ENCODE results near the gene SERGEF.

The SERGEF gene

GRCh38 chr11:17805873-17806272, 207.0 kb downstream of the SERGEF start:
- in situ Hi-C loops (cut with MboI; ENCODE audit: low pct_unique_long_range_greater_than_20kb, low sequenced_read_pairs, unreplicated experiment): no loop called here
- DNase-seq (ENCODE audit: low spot score): no peak
- TF ChIP-seq, protein P1, sequence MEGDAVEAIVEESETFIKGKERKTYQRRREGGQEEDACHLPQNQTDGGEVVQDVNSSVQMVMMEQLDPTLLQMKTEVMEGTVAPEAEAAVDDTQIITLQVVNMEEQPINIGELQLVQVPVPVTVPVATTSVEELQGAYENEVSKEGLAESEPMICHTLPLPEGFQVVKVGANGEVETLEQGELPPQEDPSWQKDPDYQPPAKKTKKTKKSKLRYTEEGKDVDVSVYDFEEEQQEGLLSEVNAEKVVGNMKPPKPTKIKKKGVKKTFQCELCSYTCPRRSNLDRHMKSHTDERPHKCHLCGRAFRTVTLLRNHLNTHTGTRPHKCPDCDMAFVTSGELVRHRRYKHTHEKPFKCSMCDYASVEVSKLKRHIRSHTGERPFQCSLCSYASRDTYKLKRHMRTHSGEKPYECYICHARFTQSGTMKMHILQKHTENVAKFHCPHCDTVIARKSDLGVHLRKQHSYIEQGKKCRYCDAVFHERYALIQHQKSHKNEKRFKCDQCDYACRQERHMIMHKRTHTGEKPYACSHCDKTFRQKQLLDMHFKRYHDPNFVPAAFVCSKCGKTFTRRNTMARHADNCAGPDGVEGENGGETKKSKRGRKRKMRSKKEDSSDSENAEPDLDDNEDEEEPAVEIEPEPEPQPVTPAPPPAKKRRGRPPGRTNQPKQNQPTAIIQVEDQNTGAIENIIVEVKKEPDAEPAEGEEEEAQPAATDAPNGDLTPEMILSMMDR (IDR thresholded peaks at IDR 0.05; ENCODE audit: extremely low read depth, insufficient read depth, missing control alignments): no peak

GRCh38 chr11:17805043-17805442, 207.8 kb downstream of the SERGEF start:
- TF ChIP-seq, protein P1 (IDR thresholded peaks at IDR 0.05; ENCODE audit: extremely low read depth, insufficient read depth, missing control alignments): no peak
- DNase-seq (ENCODE audit: low spot score): no peak
- in situ Hi-C loops (cut with MboI; ENCODE audit: low pct_unique_long_range_greater_than_20kb, low sequenced_read_pairs, unreplicated experiment): no loop called here

- TF ChIP-seq, protein P1 (IDR thresholded peaks at IDR 0.05; ENCODE audit: extremely low read depth, insufficient read depth, missing control alignments): no peak
- no peak for DNase-seq (ENCODE audit: low spot score)
- in situ Hi-C loops (cut with MboI; ENCODE audit: low pct_unique_long_range_greater_than_20kb, low sequenced_read_pairs, unreplicated experiment): no loop called here
Observed at GRCh38 chr11:17803754-17804334, 209.0 kb downstream of the SERGEF start.

GRCh38 chr11:17802491-17802890, 210.4 kb downstream of the SERGEF start:
- DNase-seq (ENCODE audit: low spot score): no peak
- TF ChIP-seq, protein P1 (IDR thresholded peaks at IDR 0.05; ENCODE audit: extremely low read depth, insufficient read depth, missing control alignments): no peak
- in situ Hi-C loops (cut with MboI; ENCODE audit: low pct_unique_long_range_greater_than_20kb, low sequenced_read_pairs, unreplicated experiment): no loop called here

DNA sequence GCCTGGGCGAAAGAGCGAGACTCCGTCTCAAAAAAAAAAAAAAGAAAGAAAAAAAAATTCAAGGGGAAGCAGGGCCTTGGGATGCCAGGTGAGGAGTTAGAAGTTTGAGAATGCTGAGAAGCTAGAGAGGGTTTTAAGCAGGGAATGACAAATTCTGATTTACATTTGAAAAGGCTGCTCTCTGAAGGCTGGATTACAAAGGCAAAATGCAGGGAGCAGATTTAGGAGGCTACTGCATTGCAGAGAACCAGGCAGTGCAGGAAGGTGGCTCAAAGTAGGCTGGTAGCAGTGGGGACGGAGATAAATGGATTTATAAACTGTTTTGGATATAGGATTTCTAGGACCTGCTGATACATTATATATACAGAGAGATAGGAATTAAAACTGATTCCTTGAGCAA, 211.7 kb downstream of the SERGEF start:
- TF ChIP-seq, protein P1 (IDR thresholded peaks at IDR 0.05; ENCODE audit: extremely low read depth, insufficient read depth, missing control alignments): no peak
- in situ Hi-C loops (cut with MboI; ENCODE audit: low pct_unique_long_range_greater_than_20kb, low sequenced_read_pairs, unreplicated experiment): no loop called here
- DNase-seq (ENCODE audit: low spot score): no peak

DNA sequence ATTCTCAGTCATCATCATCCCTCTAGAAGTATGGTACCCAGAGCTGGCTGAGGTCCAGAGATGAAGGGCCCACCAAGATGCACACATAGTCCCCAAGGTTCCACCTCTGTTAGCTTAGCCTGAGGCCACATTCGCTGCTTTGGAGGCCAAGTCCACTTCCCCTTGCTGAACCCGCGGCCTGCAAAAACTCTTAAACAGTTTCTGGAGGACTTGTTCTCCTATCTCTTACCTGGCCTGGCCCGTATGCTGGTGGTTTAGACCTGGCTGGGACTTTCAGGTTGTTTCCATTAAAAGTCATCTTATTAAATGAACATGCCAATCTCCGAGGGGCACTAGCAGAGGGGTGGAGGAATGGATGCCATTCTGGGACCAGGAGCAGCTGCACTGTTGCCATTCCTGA, 213.7 kb downstream of the SERGEF start:
- in situ Hi-C loops (cut with MboI; ENCODE audit: low pct_unique_long_range_greater_than_20kb, low sequenced_read_pairs, unreplicated experiment): no loop called here
- no peak for DNase-seq (ENCODE audit: low spot score)
- TF ChIP-seq, protein P1 (IDR thresholded peaks at IDR 0.05; ENCODE audit: extremely low read depth, insufficient read depth, missing control alignments): no peak
